Islet of Langerhans (tissue), 1 donor: ENCODE results near the gene CERS2.

Experiments used
- FAIRE-seq: peaks from one replicate; lab custom pipeline; 2011; peaks lifted over from hg19 to GRCh38; lab: Jason Lieb, UNC

CERS2 gene, protein sequence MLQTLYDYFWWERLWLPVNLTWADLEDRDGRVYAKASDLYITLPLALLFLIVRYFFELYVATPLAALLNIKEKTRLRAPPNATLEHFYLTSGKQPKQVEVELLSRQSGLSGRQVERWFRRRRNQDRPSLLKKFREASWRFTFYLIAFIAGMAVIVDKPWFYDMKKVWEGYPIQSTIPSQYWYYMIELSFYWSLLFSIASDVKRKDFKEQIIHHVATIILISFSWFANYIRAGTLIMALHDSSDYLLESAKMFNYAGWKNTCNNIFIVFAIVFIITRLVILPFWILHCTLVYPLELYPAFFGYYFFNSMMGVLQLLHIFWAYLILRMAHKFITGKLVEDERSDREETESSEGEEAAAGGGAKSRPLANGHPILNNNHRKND

GRCh38 chr1:150974580-150975478 lies at the start of gene CERS2:
TSS of gene CERS2 (minus strand) at chr1:150974835. CDS start at chr1:150969090, 5,745 bp downstream.
- no peak for FAIRE-seq

- peak; percentile 75 for FAIRE-seq
Measured at GRCh38 chr1:151013518-151013917, 38.9 kb upstream of the CERS2 start.

DNA sequence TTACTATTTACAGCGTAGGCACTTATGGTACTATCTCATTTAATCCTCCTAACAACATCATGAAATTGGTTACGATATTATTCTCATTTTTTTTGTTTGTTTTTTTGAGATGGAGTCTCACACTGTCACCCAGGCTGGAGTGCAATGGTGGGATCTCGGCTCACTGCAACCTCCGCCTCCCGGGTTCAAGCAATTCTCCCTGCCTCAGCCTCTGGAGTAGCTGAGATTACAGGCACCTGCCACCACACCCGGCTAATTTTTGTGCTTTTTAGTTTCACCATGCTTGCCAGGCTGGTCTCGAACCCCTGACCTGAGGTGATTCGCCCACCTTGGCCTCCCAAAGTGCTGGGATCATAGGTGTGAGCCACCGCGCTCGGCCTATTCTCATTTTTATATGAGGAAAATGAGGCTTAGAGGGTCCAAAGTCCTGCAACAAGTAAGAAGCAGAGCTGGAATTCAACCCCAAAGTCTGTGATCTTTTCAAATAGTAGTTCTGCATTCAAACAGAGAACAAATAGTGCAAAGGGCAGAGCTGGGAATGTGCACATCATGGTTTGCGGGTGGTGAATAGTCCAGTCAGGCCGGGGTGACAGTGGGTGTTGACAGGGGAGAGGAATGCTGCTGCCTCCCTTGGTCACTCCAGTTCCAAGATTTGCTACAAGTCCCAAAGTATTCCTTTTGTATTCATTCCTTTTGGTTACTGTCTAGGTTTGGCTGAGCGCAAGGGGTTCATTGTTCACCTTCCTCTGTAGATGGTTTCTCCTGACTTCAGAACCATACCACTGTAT lies 38.2 kb upstream of the CERS2 start:
- FAIRE-seq = no peak

DNA sequence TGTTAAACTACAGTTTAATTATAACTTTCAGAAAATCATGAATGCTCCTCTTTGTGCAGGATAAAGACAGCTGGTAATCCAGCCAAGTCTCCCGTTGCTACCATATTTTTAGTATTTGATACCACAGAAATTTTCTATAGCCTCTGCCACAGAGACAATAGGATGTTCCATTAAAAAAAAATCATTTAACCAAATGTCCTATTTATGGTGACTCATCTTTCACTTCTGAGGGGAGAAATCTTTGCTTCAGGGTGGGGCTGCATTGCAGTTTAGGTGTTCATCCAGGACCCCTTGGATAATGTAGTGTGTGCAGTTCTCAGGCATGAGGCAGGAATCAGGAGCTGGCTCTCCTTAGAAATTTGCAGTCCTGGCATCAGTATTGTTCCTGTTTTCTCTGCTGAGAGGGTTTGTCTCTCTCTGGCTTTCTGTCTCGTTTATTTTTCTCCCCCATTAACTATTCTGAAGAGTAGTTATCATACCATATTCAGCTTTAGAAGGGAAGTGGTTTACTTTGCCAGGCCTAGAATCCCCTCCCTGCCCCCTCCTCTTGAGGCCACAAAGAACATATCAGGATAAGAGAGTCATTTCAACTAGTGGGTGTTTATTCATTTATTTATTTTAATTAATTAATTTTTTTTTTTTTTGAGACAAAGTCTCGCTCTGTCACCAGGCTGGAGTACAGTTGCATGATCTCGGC lies 36.7 kb upstream of the CERS2 start:
- no peak for FAIRE-seq

GRCh38 chr1:151010346-151010726 lies 35.7 kb upstream of the CERS2 start:
- FAIRE-seq = no peak

- no peak for FAIRE-seq
Measured at GRCh38 chr1:151009674-151010345, 35.2 kb upstream of the CERS2 start.

DNA sequence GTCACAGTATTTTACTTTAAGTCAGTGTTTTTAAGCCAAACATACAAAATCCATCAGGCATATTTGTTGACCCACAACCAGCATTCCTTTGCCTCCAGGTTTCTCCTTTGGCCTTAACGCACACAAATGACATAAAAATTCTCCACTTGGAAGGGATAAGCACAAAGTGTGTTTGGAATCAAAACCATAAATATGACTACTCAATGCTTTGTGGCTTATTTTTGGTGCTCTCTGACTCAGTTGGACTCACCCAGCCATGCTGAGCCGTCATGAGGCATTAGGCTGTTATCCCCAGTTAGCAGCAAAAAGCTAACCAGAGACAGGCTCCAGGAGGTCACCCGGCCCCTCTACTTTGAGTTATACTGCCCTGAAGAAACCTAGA lies 34.6 kb upstream of the CERS2 start:
- no peak for FAIRE-seq

GRCh38 chr1:151008244-151009205 lies 33.9 kb upstream of the CERS2 start, which contains the start of gene PRUNE1:
TSS of gene PRUNE1 (plus strand) at chr1:151008449. CDS start at chr1:151008633, 184 bp downstream.
- no peak for FAIRE-seq

- no peak for FAIRE-seq
Measured at GRCh38 chr1:151007853-151008243, 33.2 kb upstream of the CERS2 start.

GRCh38 chr1:151006327-151007052 lies 31.9 kb upstream of the CERS2 start, which contains the start of gene MINDY1:
TSS of gene MINDY1 (minus strand) at chr1:151006902. CDS start at chr1:151002617, 4,285 bp downstream.
- no peak for FAIRE-seq

GRCh38 chr1:151005729-151006319 lies 31.2 kb upstream of the CERS2 start:
- no peak for FAIRE-seq

DNA sequence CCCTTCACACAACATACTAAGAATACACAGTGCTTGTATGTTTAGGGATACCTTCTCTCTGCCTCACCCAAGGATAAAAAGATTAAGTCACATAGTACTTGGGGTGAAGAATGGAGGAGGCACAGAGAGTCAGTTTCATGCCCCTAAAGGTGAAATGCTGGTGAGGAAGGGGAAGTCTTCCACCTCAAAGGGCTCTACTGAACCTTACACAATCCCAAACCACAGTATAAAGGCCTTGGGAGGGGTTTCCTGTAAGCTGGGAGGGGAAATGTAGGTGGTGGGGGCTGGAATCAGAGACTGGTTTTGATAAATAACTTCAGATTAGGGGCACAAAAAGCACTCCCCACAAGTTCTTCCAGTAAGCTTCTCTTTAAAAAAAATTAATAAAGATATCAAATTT lies 28.5 kb upstream of the CERS2 start:
- FAIRE-seq = no peak

DNA sequence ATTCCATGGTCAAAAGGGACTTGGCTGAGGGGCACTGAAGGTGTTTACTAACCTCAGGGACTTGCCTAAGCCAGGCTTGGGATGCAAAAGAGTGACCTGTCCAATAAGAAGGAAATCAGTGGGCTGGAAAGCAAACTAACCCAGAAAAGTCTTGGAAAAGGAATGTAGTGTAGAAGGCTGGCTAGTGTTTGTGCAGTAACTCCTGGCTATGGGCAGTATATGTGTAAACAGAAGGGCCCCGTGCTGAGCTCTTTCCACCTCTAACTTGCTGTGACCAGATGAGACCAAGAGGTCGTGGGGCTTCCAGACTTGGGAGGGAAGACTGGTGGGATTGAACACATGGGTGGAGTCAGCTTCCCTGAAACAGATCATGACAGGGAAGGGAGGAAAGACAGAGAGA lies 28.0 kb upstream of the CERS2 start:
- FAIRE-seq = no peak

GRCh38 chr1:151002051-151002450 lies 27.4 kb upstream of the CERS2 start:
- FAIRE-seq = no peak

DNA sequence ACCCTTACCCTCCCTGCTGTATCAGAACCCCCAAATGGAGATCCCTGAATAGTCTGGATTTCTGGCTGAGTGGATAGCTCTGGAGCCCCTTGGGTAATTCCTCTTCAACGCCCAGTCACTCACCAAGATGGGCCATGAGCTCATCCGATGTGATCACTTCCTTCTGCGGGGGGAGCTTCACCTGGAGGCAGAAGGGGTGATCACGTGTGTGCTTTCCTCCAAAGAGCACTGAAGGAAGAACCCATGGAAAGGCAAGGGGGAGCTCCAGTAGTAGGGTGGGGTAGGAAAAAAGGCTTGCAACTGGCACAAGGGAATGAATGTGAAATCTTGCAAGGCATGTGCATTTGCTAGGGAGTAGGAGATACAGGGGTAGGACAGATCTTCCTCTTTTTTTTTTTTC lies 27.0 kb upstream of the CERS2 start:
- FAIRE-seq = no peak

- no peak for FAIRE-seq
Measured at GRCh38 chr1:151000408-151000807, 25.8 kb upstream of the CERS2 start.

- FAIRE-seq = no peak
Measured at GRCh38 chr1:150999926-151000325, 25.3 kb upstream of the CERS2 start.

GRCh38 chr1:150999051-150999674 lies 24.5 kb upstream of the CERS2 start:
- no peak for FAIRE-seq
